Coronary artery (tissue), 2 donors: ENCODE results near the gene SHCBP1L.
A peak's percentile ranks its signal among the peaks of the same experiment; 100 is the strongest.

ENCODE experiments used
- DNase-seq: peaks from one replicate; pipeline ENCODE4 v3.0.0-alpha.2; 2017; ENCODE audit warnings: low spot score
- H3K27ac ChIP-seq, 2 donors: fragments of 200-600 bp; sonication (generic); one replicate each; pipeline ENCODE4 v1.5.1; 2016 to 2019
- H3K4me3 ChIP-seq: fragments of 200-600 bp; sonication (generic); 2 replicates; pipeline ENCODE4 v1.5.1; 2016; ENCODE audit warnings: mild to moderate bottlenecking, moderate library complexity
- CTCF ChIP-seq: fragments of 200-600 bp; sonication (generic); IDR thresholded peaks from one replicate; pipeline ENCODE4 v1.5.1; 2019; ENCODE audit warnings: antibody characterized with exemption

The SHCBP1L gene

GRCh38 chr1:182952677-182953444, at the start of gene SHCBP1L:
Gene SHCBP1L, minus strand, starts transcription at chr1:182953166. Its CDS starts 33 bp downstream, at chr1:182953133.
- TF ChIP-seq CTCF = no peak
- Histone ChIP-seq H3K27ac (no peak within 1 kb of the TSS), H3K4me3 (peak within 1 kb of the TSS; percentile 68)
- DNase-seq = no peak

DNA sequence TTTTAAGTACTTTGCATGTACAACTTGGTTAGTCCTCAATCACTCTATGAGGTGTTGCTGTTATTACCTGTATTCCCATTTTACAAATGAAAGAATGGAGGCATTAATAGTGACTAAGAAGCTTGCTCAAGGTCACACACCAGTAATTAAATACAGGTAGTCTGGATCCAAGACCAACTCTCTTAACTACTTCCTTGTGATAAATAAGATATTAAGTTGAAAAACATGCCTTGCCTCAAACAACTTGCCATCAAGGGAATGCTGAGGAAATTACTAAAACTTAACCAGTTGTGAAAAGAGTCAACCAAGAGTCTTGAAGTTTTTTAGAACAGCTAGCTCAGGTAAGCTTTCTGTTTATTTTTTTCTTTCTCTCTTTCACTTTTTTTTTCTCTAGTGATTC, 49.3 kb upstream of the SHCBP1L start:
- Histone ChIP-seq H3K4me3 (no peak overlapping the region), H3K27ac (no peak overlapping the region)
- DNase-seq = no peak
- no peak for TF ChIP-seq CTCF

DNA sequence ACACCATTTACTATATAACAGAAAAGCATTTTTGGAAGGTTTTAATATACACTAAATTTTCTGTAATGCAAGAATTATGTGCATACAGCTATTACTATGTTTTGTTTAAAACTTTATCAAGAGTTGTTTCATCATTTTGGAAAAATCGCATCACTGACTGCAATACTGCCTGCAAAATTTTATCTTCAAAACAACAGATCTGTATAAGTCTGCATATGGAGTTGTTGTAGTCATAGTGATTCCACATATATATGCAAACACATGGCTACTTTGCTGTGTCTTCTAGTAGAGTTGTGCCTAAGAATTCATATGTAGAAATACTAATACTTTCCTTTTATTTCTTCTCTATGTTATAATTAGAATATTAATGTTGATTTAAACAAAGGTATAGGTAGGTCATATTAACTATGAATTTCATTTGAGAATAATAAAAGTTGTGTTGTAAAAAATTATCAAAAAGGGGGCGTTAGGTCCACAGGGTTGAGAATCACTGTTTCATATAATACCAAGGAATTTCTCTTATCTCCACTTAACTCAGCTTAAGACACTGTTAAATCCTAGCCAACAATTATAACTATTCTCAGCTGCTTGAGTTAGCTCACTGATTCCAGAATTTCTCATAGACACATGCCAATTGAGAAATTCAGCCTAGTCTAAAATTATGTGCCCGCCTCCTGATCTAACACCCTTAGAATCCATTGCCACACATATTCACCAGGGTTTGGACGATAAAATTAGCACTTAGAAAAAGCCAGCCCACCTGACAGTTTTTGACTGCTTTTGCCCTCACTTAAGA, 47.4 kb upstream of the SHCBP1L start:
- no peak for DNase-seq
- TF ChIP-seq CTCF = no peak

DNA sequence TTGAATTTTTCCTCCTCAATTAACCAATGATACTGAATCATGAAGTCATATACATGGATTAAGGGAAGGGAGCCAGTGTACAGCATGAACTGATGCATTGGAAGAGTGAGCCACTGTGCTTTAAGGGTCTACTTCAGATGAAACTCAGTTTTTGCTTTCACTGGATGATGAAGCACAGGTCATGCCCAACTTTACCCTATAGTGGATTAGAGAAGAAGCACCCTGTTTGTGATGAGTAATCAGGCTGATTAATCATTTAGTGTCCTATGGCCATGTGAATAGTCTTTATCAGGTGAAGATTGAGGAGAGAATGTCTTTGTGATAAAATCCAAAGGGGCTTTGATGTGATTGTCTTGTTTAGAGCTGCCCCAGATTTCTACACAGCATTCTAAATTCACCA, 45.5 kb upstream of the SHCBP1L start:
- Histone ChIP-seq H3K27ac (no peak overlapping the region), H3K4me3 (no peak overlapping the region)
- no peak for TF ChIP-seq CTCF
- DNase-seq = no peak

More for the DNA sequence above, 47.4 kb upstream of the SHCBP1L start:
- Histone ChIP-seq H3K27ac (peak overlapping the region in 1 of 2 donors; percentile 34), H3K4me3 (no peak overlapping the region)

- no peak overlapping the region for H3K4me3 ChIP-seq
- no peak overlapping the region for H3K27ac ChIP-seq
- DNase-seq = no peak
- no peak for TF ChIP-seq CTCF
Observed at GRCh38 chr1:182996816-182997215, 43.9 kb upstream of the SHCBP1L start.

- H3K27ac ChIP-seq = no peak overlapping the region
- no peak for DNase-seq
- H3K4me3 ChIP-seq = no peak overlapping the region
- TF ChIP-seq CTCF = no peak
Observed at GRCh38 chr1:182995894-182996293, 42.9 kb upstream of the SHCBP1L start.
